Heart right ventricle (tissue), 16 donors: ENCODE results near the gene FUT8. TPM values are rescaled to one million over a fixed set of nuclear protein-coding genes. Genes with fewer than 3 reads are reported as not detected.
"Not testable (repeated sequence)": the region's sequence is repeated elsewhere in the genome, so short reads cannot be mapped to it uniquely, and the experiment has no call there.

ENCODE experiments used
- ATAC-seq, 8 donors: fragments of 200-7000 bp; cut with Tn5 transposase; one replicate each; pipeline ENCODE4 v1.9.1; 2020; ENCODE audit warnings: mild to moderate bottlenecking in 8 of 8, moderate library complexity in 8 of 8, moderate number of reproducible peaks in 1 of 8
- DNase-seq, 2 donors: peaks; one replicate each; pipeline ENCODE4 v3.0.0-alpha.2; 2020
- H3K27ac ChIP-seq, 10 donors: fragments of 200-600 bp; sonication (generic) in 2 of 10; one replicate each; pipeline versions ENCODE4 v1.5.0 to v1.8.0; 2020 to 2022; ENCODE audit warnings: mild to moderate bottlenecking in 3 of 10
- H3K27me3 ChIP-seq, 7 donors: fragments of 200-600 bp; one replicate each; pipeline ENCODE4 v1.8.0; 2021 to 2022; ENCODE audit warnings: mild to moderate bottlenecking in 2 of 7
- H3K36me3 ChIP-seq, 9 donors: fragments of 200-600 bp; sonication (generic) in 1 of 9; one replicate each; pipeline versions ENCODE4 v1.5.0 to v1.8.0; 2020 to 2022; ENCODE audit warnings: mild to moderate bottlenecking in 2 of 9
- H3K4me1 ChIP-seq, 9 donors: fragments of 200-600 bp; sonication (generic) in 1 of 9; one replicate each; pipeline versions ENCODE4 v1.5.0 to v1.8.0; 2020 to 2022; ENCODE audit warnings: mild to moderate bottlenecking in 4 of 9
- H3K4me3 ChIP-seq, 10 donors: fragments of 200-600 bp; sonication (generic) in 2 of 10; one replicate each; pipeline versions ENCODE4 v1.5.0 to v1.8.0; 2020 to 2022; ENCODE audit warnings: mild to moderate bottlenecking in 7 of 10, moderate library complexity in 2 of 10
- H3K9me3 ChIP-seq, 11 donors: fragments of 200-600 bp in 10 of 11; sonication (generic) in 2 of 11; one replicate each; pipeline versions ENCODE4 v1.5.0 to v1.8.0; 2013 to 2022; ENCODE audit warnings: mild to moderate bottlenecking in 2 of 11, control low read depth in 1 of 11, moderate library complexity in 1 of 11
- WGBS, 2 donors: extraction: QIAGEN DNeasy Blood & Tissue Kit; methylation state at CpG; one replicate each; pipeline ENCODE4 v1.1.7; 2013; ENCODE audit warnings: inconsistent platforms in 1 of 2; 5-methylcytosine and 5-hydroxymethylcytosine counted together
- intact Hi-C, 10 donors: fragments of 100-400 bp; cut with DNase I; formaldehyde crosslinking; loops; one replicate each; pipeline versions ENCODE4 v1.11.1 to v1.14.2; 2022
- polyA plus RNA-seq, 2 donors: library from polyadenylated mRNA; stranded (reverse); fragments of 200-250 nt; gene quantifications; one replicate each; pipeline ENCODE4 v1.2.3, GENCODE V29; 2013
- total RNA-seq, 10 donors: library from RNA; stranded (reverse); fragmentation: NEBNext Ultra II Directional in 3 of 10; extraction: Animal tissue kit (Norgen Biotek cat#: 25700) in 3 of 10; gene quantifications; one replicate each; pipeline versions ENCODE4 v1.2.1 to v1.2.4, GENCODE V29; 2021 to 2023
- TF ChIP-seq, protein P1 (sequence below), 9 donors: fragments of 200-600 bp; sonication (generic) in 2 of 9; IDR thresholded peaks; one replicate each; pipeline versions ENCODE4 v1.5.0 to v1.8.0; 2021 to 2022; ENCODE audit warnings: antibody characterized with exemption in 9 of 9, mild to moderate bottlenecking in 5 of 9, moderate library complexity in 1 of 9
- donor health status: Arrhythmogenic right ventricular cardiomyopathy.
- donor health status: ischemic (EF 13 %, LVEDD 7.1; RV severe dilation, severe dysfunction).
- donor health status: healthy with polysubstance abuse.
- donor health status: DM: no; HTN: yes; CAD: no.
- donor health status: DM: no; HTN: no; CAD: no.
- donor health status: ischemic (EF 25% LVEDD 6.9; RV normal size, moderate dysfunction).
- donor health status: ischemic (EF 25% LVEDD 5.7; RV mildly dilated, moderate dysfunction).
- donor health status: healthy.
- donor health status: DM: yes; HTN: yes; CAD: no.
- donor health status: Ischemic cardiomyopathy.
- donor health status: ischemic (EF 35%, LVEDD 5.7; RV mildly dilated, moderate dysfunction).
- donor health status: nonischemic (EF 11% LVEDD 7.7; RV severe dilation, severe dysfunction).
- donor health status: DM: yes; HTN: yes; CAD: no.
- donor health status: PGD.
- donor health status: ischemic (EF 29% LVEDD 5.4; RV normal size, mild dysfunction).
- donor health status: nonischemic (EF 23%, LVEDD 6.1; RV moderate dilation, normal function).

Gene FUT8
- total and polyA plus RNA-seq, 12 donors = 2.9 to 16.1 (median 9.9) TPM

DNA sequence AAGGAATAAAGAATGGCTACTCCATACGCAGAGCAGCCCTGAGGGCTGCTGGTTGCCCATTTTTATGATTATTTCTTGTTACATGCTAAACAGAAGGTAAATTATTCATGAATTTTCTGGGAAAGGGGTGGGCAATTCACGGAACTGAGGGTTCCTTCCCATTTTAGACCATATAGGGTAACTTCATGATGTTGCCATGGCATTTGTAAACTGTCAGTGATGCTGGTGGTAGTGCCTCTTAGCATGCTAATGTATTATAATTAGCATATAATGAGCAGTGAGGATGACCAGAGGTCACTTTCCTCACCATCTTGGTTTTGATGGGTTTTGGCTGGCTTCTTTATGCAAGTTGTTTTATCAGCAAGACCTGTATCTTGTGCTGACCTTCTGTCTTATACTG, 273.0 kb downstream of the FUT8 start:
- TF ChIP-seq, protein P1, sequence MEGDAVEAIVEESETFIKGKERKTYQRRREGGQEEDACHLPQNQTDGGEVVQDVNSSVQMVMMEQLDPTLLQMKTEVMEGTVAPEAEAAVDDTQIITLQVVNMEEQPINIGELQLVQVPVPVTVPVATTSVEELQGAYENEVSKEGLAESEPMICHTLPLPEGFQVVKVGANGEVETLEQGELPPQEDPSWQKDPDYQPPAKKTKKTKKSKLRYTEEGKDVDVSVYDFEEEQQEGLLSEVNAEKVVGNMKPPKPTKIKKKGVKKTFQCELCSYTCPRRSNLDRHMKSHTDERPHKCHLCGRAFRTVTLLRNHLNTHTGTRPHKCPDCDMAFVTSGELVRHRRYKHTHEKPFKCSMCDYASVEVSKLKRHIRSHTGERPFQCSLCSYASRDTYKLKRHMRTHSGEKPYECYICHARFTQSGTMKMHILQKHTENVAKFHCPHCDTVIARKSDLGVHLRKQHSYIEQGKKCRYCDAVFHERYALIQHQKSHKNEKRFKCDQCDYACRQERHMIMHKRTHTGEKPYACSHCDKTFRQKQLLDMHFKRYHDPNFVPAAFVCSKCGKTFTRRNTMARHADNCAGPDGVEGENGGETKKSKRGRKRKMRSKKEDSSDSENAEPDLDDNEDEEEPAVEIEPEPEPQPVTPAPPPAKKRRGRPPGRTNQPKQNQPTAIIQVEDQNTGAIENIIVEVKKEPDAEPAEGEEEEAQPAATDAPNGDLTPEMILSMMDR (IDR thresholded peaks at IDR 0.05) = no peak
- intact Hi-C loops = no loop called here
- WGBS, 2 donors = 96 to 99% methylated on average over 2 of the region's 2 CpGs

DNA sequence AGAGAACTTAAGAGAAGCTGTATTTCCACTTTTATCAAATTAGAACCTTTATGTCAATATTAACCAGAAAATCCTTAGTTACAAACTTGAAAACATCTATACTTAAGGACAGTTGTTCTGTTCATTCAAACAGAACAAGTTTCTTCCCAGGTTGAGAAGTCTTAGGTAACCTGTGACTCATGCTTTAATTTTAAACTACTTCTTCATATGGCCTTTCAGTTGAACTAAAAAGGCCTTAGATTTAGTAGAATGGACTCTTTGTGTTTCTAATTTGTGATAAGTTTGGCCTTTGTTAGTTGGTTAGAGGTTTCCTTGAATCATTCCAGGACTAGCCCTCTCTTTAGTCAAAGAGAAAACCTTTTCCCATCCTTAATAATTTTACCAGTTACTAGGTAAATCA, 274.2 kb downstream of the FUT8 start:
- TF ChIP-seq, protein P1 (IDR thresholded peaks at IDR 0.05) = no peak
- no peaks in the 10 kb centered on the region for H3K27me3 ChIP-seq
- DNase-seq (no peak), ATAC-seq (no peak)
- no peaks in the 10 kb centered on the region for H3K36me3 ChIP-seq
- no peak overlapping the region for H3K4me3 ChIP-seq
- intact Hi-C loops = no loop called here
- no peaks in the 10 kb centered on the region for H3K4me1 ChIP-seq
- H3K27ac ChIP-seq = no peak overlapping the region
- H3K9me3 ChIP-seq = peaks cover 0 to 10% (median 0%) of the 10 kb centered on the region in 11 donors

More for the DNA sequence above, 273.0 kb downstream of the FUT8 start:
- H3K27me3 ChIP-seq = no peaks in the 10 kb centered on the region
- H3K36me3 ChIP-seq = no peaks in the 10 kb centered on the region
- H3K4me3 ChIP-seq = no peak overlapping the region
- no peaks in the 10 kb centered on the region for H3K4me1 ChIP-seq
- H3K9me3 ChIP-seq = peaks cover 0 to 10% (median 0%) of the 10 kb centered on the region in 11 donors
- ATAC-seq (no peak), DNase-seq (no peak)
- no peak overlapping the region for H3K27ac ChIP-seq

DNA sequence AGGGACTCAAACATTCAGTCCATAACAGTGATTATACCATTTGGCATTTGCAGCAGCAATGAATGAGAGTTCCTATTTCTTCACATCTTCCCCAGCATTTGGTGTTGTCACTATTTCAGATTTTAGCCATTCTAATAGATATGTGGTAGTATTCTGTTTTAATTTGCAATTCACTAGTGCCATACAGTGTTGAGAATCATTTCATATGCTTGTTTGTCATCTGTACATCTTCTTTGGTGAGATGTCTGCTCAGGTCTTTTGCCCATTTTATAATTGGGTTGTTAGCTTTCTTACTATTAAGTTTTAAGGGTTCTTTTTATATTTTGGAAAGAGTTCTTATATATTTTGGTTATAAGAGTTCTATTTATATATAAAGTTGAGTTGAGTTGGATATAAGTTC, 276.5 kb downstream of the FUT8 start:
- TF ChIP-seq, protein P1 (IDR thresholded peaks at IDR 0.05) = no peak
- no peak for DNase-seq
- no peaks in the 10 kb centered on the region for H3K36me3 ChIP-seq
- intact Hi-C loops = no loop called here
- no peak for ATAC-seq
- H3K27ac ChIP-seq = no peak overlapping the region
- no peaks in the 10 kb centered on the region for H3K4me1 ChIP-seq
- H3K4me3 ChIP-seq = no peak overlapping the region
- H3K27me3 ChIP-seq = no peaks in the 10 kb centered on the region
- H3K9me3 ChIP-seq = peaks cover 0 to 15% (median 0%) of the 10 kb centered on the region in 11 donors

DNA sequence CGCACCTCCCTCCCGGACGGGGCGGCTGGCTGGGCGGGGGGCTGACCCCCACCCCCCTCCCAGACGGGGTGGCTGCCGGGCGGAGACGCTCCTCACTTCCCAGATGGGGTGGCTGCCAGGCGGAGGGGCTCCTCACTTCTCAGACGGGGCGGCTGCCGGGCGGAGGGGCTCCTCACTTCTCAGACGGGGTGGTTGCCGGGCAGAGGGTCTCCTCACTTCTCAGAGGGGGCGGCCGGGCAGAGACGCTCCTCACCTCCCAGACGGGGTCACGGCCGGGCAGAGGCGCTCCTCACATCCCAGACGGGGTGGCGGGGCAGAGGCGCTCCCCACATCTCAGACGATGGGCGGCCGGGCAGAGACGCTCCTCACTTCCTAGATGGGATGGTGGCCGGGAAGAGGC, 280.0 kb downstream of the FUT8 start:
- H3K4me3 ChIP-seq, ATAC-seq, H3K36me3 ChIP-seq, intact Hi-C loops, DNase-seq, H3K4me1 ChIP-seq, H3K27me3 ChIP-seq, H3K27ac ChIP-seq: not testable (repeated sequence)
- H3K9me3 ChIP-seq = peaks cover 0 to 21% (median 0%) of the 10 kb centered on the region in 11 donors
- WGBS, 2 donors = 93 to 100% methylated on average over 12 to 26 of the region's 31 CpGs

DNA sequence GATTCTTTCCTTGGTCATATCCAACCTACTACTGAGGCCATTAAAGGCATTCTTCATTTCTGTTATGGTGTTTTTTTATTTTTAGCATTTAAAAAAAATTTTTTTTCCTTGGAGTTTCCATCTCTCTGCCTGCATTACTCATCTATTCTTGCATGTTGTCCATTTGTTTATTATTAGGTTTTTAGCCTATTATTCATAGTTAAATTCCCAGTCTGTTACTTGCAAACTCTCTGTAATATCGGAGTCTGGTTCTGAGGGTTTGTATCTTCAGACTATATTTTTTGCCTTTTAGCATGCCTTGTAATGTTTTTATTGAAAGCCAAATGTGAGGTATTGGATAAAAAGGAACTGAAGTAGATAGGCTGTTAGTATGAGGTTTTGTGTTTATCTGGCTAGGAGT, 284.3 kb downstream of the FUT8 start:
- peaks cover 0 to 21% (median 0%) of the 10 kb centered on the region in 11 donors for H3K9me3 ChIP-seq
- no peaks in the 10 kb centered on the region for H3K27me3 ChIP-seq
- intact Hi-C loops = no loop called here
- no peaks in the 10 kb centered on the region for H3K4me1 ChIP-seq
- H3K36me3 ChIP-seq = no peaks in the 10 kb centered on the region
- ATAC-seq = no peak
- no peak for DNase-seq
- WGBS, 2 donors = 97 to 98% methylated on average over 1 of the region's 1 CpG
- TF ChIP-seq, protein P1 (IDR thresholded peaks at IDR 0.05) = no peak
- no peak overlapping the region for H3K27ac ChIP-seq
- no peak overlapping the region for H3K4me3 ChIP-seq
